MM.1S (cell line): Measurements from ENCODE around the gene EPHA6.

ENCODE experiments used
- DNase-seq: peaks from one replicate; pipeline ENCODE4 v3.0.0-alpha.2; 2015
- H2AFZ ChIP-seq: fragments of 300-600 bp; sonication (generic); 2 replicates; pipeline ENCODE4 v1.6.0; 2016; ENCODE audit warnings: antibody characterized with exemption, low read length
- H3F3A ChIP-seq: fragments of 300-600 bp; sonication (generic); 2 replicates; pipeline ENCODE4 v1.6.1; 2016; ENCODE audit warnings: mild to moderate bottlenecking, antibody characterized with exemption, low read length, moderate library complexity, mixed read lengths; ENCODE audit not compliant: insufficient read depth
- H3K27ac ChIP-seq: fragments of 300-600 bp; sonication (generic); 2 replicates; pipeline ENCODE4 v1.5.1; 2016; ENCODE audit warnings: mild to moderate bottlenecking, low read length
- H3K27me3 ChIP-seq: fragments of 300-600 bp; sonication (generic); replicated peaks from 2 replicates; pipeline ENCODE4 v1.6.0; 2016; ENCODE audit warnings: low read length; ENCODE audit not compliant: insufficient read depth
- H3K36me3 ChIP-seq: fragments of 300-600 bp; sonication (generic); replicated peaks from 2 replicates; pipeline ENCODE4 v1.6.1; 2016; ENCODE audit warnings: mild to moderate bottlenecking, low read length, mixed read lengths; ENCODE audit not compliant: insufficient read depth
- H3K4me1 ChIP-seq: fragments of 300-600 bp; sonication (generic); 2 replicates; pipeline ENCODE4 v1.6.1; 2016; ENCODE audit warnings: low read length, mixed read lengths
- H3K4me2 ChIP-seq: fragments of 300-600 bp; sonication (generic); 2 replicates; pipeline ENCODE4 v1.6.0; 2016; ENCODE audit warnings: low read depth, low read length
- H3K4me3 ChIP-seq: fragments of 300-600 bp; sonication (generic); 2 replicates; pipeline ENCODE4 v1.5.1; 2016; ENCODE audit warnings: low read length, mixed read lengths
- H3K79me2 ChIP-seq: fragments of 300-600 bp; sonication (generic); 2 replicates; pipeline ENCODE4 v1.6.1; 2016; ENCODE audit warnings: mixed run types, low read length, mixed read lengths
- H3K9ac ChIP-seq: fragments of 300-600 bp; sonication (generic); 2 replicates; pipeline ENCODE4 v1.6.1; 2016; ENCODE audit warnings: low read length, mixed read lengths
- H3K9me2 ChIP-seq: fragments of 300-600 bp; sonication (generic); replicated peaks from 2 replicates; pipeline ENCODE4 v1.6.1; 2016; ENCODE audit warnings: mild to moderate bottlenecking, low read length, mixed read lengths; ENCODE audit not compliant: insufficient read depth
- H3K9me3 ChIP-seq: fragments of 300-600 bp; sonication (generic); replicated peaks from 2 replicates; pipeline ENCODE4 v1.6.1; 2016; ENCODE audit warnings: mild to moderate bottlenecking, low read length, mixed read lengths; ENCODE audit not compliant: insufficient read depth
- H4K20me1 ChIP-seq: fragments of 300-600 bp; sonication (generic); 2 replicates; pipeline ENCODE4 v1.6.1; 2016; ENCODE audit warnings: mild to moderate bottlenecking, low read length, moderate library complexity, mixed read lengths; ENCODE audit not compliant: insufficient read depth
- CTCF ChIP-seq: fragments of 300-600 bp; sonication (generic); IDR thresholded peaks from 2 replicates; pipeline ENCODE4 v1.5.1; 2016; ENCODE audit warnings: antibody characterized with exemption, low read length, mixed read lengths
- EZH2 ChIP-seq: fragments of 300-600 bp; sonication (generic); optimal IDR thresholded peaks from 2 replicates; pipeline ENCODE3; 2017; ENCODE audit warnings: low read depth, mild to moderate bottlenecking, antibody characterized with exemption, low read length, mixed read lengths
- EZH2phosphoT487 ChIP-seq: fragments of 300-600 bp; sonication (generic); IDR thresholded peaks from 2 replicates; pipeline ENCODE4 v1.6.1; 2018; ENCODE audit warnings: antibody characterized with exemption, low read length

EPHA6 gene

GRCh38 chr3:97705764-97706163 is 891.4 kb downstream of the EPHA6 start:
- Histone ChIP-seq H3K4me2 (no peak overlapping the region), H3K79me2 (no peaks in the 10 kb centered on the region), H3K27ac (no peak overlapping the region), H3K27me3 (no peaks in the 10 kb centered on the region), H3K36me3 (no peaks in the 10 kb centered on the region), H4K20me1 (no peaks in the 10 kb centered on the region), H3F3A (no peaks in the 10 kb centered on the region), H3K9me3 (no peaks in the 10 kb centered on the region), H3K9me2 (no peaks in the 10 kb centered on the region), H3K4me1 (no peaks in the 10 kb centered on the region), H3K4me3 (no peak overlapping the region), H2AFZ (no peak overlapping the region), H3K9ac (no peak overlapping the region)
- no peak for DNase-seq
- TF ChIP-seq EZH2phosphoT487, result no peak
- TF ChIP-seq CTCF, result no peak
- no peak for TF ChIP-seq EZH2

- Histone ChIP-seq H3F3A (no peaks in the 10 kb centered on the region), H3K36me3 (no peaks in the 10 kb centered on the region), H3K79me2 (no peaks in the 10 kb centered on the region), H3K27me3 (no peaks in the 10 kb centered on the region), H3K4me1 (no peaks in the 10 kb centered on the region), H4K20me1 (no peaks in the 10 kb centered on the region), H3K27ac (no peak overlapping the region), H3K4me3 (no peak overlapping the region), H3K4me2 (no peak overlapping the region), H2AFZ (no peak overlapping the region), H3K9me3 (no peaks in the 10 kb centered on the region), H3K9me2 (no peaks in the 10 kb centered on the region), H3K9ac (no peak overlapping the region)
- DNase-seq, result no peak
- TF ChIP-seq CTCF, result no peak
- TF ChIP-seq EZH2phosphoT487, result no peak
- TF ChIP-seq EZH2, result no peak
Observed at GRCh38 chr3:97706226-97706625, 891.8 kb downstream of the EPHA6 start.

- H3F3A ChIP-seq, result no peaks in the 10 kb centered on the region
- H3K4me3 ChIP-seq, result no peak overlapping the region
- H4K20me1 ChIP-seq, result no peaks in the 10 kb centered on the region; the same call in 1 of the 2 replicates
- H3K9me2 ChIP-seq, result no peaks in the 10 kb centered on the region
- TF ChIP-seq EZH2phosphoT487 (no peak), EZH2 (no peak), CTCF (no peak)
- no peak overlapping the region for H3K4me2 ChIP-seq
- no peak for DNase-seq
- no peaks in the 10 kb centered on the region for H3K27me3 ChIP-seq
- no peaks in the 10 kb centered on the region for H3K9me3 ChIP-seq
- no peaks in the 10 kb centered on the region for H3K4me1 ChIP-seq
- H3K27ac ChIP-seq, result no peak overlapping the region
- H3K79me2 ChIP-seq, result no peaks in the 10 kb centered on the region
- no peak overlapping the region for H3K9ac ChIP-seq
- H2AFZ ChIP-seq, result no peak overlapping the region
- H3K36me3 ChIP-seq, result no peaks in the 10 kb centered on the region
Observed at GRCh38 chr3:97711654-97712053, 897.3 kb downstream of the EPHA6 start.
